Activated effector memory CD4-positive, alpha-beta T cell treated with Interleukin-2 at 50 U/mL for 16 hours (primary cell): ENCODE results near the gene MAEA.
A peak's percentile ranks its signal among the peaks of the same experiment; 100 is the strongest.

ENCODE experiments used
- DNase-seq: peaks from one replicate; pipeline ENCODE4 v3.0.0-alpha.2; 2020

MAEA gene

DNA sequence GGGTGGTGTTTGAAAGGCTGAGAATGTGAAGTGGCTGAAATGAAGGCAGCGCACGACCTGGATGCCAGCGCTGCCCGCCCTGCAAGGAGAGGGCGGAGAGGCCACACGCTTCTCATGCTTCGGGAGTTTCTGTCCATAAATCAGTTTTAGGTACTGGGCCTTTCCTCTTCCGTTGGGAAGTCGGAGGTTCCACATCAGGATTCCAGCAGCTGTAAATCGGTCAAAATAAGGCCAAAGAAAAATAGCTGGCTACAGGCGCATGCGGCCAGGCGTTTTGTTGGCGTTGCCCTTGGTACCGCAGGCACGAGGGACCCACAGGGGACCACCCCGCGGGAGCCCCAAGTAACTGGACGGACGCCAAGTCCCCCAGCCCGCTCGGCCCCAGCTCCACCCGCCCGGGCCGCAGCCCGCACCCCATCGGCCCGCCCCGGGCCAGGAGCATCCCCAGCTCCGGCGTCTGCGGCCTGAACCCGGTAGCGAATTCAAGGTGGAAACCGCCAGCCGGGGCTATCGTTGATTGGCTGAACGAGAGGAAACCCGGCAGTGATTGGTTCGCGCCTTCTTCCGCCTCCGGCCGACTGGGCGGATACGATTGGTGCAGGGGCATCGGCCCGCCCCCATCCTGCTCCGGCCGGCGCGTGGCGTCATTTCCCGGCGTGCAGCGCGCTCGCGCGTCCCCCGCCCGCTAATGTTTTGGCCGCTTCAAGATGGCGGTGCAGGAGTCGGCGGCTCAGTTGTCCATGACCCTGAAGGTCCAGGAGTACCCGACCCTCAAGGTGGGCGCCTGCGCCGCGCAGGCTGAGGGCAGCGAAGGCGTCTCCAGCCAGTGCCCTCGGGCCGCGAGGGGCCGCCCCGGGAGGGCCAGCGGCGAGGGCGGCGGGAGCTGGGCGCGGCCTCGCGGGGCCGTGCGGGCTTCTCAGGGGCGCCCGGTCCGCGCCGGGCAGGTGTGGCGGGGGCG, at the start of gene MAEA:
TSS of gene MAEA (plus strand) at position 685 of the 958 bp plus-strand sequence. CDS start at position 708, 23 bp downstream.
- DNase-seq, result peak; percentile 96

DNA sequence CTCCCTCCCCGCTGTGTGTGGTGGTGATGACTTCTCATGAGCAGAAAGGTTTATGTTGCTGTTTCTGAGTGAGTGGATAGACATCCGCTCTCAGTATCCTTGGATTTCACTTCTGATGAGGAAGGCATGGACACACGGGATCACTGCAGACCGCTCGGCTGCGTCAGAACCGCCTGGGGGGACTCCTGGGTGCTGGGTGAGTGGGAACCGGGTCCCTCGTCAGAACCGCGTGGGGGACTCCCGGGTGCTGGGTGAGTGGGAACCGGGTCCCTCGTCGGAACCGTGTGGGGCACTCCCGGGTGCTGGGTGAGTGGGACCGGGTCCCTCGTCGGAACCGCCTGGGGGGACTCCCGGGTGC, 49.8 kb upstream of the MAEA start:
- no peak for DNase-seq

DNA sequence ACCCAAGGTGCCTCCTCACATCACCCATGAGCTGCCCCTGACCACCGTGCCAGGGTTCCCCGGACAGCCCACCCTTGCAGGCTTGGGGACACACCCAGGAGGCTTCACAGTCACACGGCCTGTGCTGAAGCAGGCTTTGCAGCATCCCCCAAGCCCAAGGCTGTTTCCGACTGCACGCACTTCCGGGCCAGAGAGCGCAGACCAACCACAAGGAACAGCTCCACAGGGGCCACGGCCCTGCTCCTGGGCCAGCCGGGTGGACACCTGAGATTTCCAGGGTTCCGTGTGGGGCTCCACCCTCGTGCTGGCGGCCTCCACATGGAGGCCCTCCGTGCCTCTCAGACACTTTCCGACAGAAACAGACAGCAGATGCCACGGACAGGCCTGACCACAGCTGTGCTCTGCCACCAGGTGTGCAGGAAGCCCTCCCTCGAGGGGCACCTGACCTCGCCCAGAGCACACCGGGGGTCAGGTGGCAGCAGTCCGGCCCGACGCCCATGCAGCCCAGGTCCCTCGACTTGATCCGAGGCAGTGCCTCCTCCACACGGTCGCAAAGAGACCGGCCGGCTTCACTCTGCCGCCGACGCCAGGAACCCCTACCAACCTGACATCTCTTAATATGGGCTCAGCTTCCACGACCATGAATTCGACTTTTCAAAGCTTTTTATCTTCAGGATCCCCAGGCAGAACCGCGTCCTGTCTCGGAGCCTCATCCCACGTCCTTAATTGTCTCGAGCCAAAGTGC, 48.8 kb upstream of the MAEA start:
- no peak for DNase-seq

DNA sequence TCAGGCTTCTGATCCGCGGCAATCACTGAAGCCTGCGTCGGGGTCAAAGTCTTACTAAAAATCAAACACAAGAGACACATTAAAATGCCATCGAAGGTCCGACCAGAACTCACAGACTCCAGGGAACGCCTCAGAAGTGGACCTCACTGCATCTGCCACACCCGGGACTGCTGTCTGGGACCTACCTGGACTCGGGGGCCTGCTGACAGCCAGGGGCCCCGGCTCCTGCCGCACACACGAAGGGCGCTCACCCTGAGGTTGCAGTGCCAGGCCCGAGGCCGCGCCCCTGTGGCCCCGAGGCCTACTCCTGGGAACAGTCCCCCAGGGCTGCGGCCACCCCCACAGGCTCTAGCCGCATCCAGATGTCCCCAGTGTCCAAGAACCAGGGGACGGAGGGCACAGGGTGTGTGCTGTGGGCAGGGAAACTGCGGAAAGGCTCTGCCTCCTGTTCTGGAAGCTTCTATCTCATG, 48.2 kb upstream of the MAEA start:
- no peak for DNase-seq

DNA sequence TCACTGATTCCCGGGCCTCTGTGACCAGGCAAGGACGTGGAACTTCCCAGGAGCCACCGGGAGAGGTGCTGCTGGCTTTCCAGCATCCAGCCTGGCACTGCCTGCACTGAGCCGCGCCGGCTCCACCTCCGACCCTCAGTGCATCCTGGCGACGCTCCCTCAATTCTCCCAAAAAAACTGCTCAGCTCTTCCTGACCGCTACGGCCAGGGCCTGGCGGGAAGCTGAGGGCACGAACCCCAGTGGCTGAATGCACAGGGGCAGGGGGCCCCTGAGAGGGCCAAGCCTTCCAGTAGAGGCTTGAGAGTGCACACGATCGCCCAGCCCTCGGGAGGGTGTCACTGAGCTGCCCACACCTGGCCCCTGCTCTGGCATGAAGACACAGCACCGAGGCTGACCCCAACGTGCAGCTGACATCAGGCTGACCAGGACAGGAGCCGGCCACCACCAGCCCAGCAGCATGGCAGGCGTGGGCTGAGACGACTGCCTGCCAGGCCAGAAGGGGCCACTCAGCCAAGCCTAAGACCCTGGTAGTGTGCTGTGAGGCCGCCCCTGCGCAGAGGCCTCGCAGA, 47.7 kb upstream of the MAEA start:
- no peak for DNase-seq

DNA sequence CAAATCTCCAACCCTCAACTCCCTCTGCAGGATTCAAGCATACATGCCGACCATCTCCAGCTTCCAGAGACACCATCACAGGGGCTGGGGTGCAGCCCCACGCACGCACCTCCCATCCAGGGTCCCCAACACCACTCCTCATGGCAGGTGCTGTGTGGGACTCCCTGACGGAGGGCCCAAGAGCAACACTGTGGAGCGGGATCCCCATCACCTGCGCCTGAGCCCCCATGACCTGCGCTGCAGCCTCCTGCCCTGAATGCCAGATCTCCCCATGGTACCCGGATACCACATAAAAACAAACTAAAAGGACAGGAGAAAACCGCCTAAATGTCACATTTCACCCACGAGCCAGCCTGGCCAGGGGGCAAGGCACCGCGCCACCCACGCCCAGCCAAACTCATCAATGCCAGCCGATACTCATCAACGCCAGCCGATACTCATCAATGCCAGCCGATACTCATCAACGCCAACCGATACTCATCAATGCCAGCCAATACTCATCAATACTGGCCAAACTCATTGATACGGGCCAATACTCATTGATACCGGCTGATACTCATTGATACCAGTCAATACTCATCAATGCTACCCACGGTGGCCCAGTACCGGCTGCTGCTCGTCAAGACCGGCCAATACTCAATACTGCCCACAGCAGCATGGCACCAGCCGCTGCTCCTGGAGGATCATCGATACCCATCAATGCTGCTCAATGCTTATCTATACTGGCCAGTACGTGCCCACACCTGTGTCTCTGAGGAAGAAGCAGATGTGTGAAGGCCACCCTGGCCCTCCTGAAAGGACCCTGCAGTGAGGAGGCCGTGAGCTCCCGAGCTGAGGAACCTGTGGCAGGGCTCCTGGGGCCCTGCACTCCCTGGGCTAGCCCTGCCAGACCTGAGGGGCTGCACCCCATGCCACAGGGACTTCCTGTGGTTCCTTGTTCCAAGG, 46.9 kb upstream of the MAEA start:
- DNase-seq, result no peak

DNA sequence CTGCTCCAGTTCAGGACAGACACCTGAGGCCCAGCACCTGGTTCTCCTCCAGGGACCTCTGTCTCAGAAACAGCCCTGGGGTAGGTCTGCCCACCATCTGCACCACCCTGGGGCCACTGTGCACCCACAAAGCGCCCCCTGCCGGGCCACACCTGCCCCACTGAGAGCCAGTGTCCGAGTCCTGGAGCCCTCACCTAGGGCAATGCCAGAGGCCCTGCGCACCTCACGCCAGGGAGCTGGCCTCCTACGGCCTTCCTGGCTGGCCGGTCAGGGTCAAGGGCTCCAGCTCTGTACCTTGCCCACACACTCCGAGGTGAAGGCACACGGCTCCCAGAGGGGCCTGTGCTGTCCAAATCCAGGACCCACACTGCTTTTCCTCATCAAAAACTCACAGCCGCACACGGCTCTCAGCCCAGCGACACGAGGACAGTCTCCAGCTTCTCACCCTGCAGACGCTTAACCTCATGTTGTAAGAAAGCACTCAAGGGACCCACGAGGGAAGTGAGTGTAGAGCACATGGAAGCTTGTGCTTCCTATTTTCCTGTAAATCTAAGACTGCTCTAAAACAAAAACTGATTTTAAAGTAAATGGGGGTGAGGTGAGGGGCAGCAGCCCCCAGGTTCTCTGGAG, 46.1 kb upstream of the MAEA start:
- DNase-seq, result no peak

DNA sequence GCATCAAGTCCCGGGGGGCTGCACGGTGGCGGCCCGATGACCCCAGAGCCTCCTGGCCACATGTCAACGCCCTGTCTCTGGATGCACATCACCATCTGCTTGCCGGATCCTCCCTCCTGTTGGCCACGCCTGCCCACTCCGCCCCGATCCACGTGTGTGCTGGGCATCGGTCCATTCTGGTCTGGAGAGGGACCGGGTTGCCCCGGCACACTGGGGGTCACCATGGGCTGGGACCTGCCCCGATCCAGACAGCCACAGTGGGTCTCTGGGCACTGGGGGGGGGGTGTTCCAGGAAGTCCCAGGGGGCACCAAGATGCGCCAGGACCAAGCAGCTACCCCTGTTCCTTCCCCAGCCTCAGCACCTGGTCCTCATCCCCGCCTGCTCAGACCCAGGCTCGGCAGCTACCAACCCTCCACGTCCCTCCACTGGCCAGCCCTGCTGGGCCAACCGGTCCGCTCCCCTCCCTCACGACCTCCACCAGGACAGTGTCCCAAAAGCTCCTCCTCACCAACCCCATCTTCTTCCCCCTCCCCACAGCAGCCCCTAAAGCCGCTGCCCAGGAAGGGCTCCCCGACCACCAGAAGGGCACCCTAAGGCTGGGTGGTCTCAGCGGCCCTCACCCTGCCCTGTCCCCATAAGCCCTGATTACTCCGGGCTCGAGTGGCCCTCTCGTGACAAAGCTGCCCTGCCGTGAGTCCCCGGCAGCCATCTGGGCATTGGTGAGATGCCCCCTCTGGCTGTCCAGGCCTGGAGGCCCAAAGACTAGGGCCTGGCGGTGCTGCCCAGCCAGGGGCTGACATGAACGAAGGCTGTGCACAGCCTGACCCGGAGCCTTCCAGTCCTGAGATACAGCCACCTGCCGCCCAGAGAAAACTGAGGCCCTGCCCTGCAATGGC, 45.4 kb upstream of the MAEA start:
- DNase-seq, result no peak

DNA sequence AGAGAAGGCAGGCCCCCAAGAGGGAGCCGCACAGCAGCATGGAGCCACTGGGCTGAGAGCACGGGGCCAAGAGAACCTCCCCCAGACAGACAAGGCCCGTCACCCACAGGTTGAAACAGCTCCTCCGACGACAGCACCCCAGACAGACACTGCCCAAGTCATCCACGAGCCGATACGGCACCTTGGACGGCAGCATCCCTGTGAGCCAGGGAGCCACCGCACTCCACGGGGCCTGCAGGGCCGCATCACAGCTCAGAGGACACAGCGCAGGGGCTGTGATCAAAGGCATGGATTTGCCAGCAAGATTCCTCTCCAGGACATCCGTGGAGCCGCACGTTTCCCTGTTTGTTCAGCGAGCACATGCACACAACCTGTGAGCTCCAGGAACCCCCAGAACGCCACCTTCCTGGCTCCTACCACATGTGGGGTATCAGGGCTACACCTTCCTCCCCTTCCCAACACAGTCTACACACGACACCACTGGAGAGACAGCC, 44.7 kb upstream of the MAEA start:
- no peak for DNase-seq

DNA sequence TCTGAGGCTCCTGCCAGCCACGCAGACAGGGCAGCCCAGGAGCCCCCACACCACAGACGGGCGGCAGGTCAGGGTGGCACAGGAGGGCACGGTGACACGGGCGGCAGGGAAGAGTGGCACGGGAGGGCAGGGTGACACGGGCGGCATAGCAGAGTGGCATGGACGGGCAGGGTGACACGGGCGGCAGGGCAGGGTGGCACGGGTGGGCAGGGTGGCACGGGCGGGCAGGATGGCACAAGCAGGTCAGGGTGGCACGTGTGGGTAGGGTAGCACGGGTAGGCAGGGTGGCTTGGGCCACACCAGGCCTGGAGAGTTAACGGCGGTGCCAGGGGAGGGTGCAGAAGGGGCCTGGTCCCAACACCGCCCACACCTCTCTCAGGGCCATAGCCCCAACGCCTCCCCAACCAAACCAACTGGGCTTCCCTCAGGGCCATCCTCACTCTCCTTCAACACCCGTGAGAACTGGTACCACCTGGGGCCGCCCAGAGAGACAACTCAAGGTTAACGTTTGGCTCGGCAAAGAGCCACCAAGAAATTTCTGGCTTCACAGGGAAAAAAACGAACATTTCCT, 44.1 kb upstream of the MAEA start:
- no peak for DNase-seq

DNA sequence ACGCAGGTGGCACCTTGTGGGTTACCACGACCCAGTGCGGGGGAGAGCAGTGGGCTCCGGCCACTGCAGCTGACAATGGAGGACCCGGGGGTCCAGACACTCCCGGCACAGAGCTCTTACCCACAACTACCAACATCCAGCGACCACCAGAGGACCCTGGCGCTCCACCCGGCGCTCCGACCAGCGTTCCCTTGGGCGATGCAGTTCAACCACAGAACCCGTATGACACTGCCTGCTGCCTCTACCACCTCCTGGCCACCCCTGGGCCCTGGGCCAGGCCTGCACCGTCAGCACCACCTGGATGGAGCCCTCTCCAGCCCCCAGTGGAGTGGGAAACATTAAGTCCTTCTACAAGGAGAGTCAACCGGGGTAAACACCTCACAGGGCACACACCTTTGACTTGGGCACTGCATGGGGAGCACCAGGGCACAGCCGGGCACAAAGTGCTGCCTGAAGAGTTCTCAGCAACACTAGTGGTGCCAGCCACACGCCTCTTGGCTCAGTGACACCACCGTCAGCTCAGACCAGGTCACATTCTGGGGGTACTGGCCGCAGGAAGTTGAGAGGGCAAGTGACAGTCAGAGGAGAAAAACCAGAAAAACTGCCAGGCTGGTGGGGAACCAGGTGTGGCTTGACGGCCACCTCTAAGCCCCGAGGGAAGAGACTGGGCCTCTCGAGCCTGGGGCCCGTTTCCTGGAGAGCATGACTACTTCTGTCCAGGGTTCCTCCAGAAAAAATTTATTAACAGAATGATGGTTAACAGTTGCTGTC, 43.4 kb upstream of the MAEA start:
- DNase-seq, result no peak

DNA sequence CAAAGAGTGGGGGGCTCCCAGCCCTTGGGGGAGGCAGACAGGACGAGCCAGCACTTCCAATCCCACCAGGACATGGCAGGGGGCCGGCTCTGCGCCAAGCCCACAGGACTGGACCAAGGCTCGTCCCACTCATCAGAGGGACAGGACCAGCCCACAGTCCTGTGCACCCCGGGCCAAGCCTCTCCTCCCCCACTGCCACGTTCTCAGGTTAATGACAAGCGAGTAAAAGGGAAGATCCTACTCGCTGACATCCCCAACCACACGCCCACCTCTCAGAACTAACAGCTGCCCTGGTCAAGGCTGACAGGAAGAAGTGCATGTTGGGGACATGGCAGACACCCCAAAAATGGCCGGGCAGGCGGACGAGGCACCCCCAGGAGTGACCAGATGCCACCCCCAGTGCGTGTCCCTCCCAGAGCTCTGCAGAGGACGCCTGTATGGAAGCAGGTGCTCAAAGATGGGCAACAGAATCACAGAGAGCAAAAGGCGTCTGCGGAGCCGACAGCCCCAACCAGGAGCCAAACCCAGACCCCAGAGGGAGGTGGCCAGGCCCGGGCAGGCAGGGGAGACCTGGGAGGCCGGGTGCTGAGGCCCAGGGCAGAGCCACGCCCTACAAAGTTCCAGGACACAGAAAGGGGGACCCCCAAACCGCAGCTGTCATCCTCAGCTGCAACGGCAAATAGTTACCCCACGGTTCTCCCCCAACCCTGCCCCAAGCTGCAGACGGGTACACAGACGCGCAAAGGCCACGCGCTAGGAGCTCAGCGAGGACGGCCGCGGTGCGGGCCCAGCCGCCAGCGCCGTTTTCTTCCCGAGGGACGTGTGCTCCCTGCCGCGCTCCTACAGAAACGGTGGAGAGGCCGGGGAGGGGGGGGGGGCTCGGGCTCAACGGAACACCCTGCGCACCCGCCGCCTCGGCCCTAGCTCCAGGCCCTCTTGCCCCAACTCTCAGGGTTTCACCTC, 42.5 kb upstream of the MAEA start:
- DNase-seq, result no peak

DNA sequence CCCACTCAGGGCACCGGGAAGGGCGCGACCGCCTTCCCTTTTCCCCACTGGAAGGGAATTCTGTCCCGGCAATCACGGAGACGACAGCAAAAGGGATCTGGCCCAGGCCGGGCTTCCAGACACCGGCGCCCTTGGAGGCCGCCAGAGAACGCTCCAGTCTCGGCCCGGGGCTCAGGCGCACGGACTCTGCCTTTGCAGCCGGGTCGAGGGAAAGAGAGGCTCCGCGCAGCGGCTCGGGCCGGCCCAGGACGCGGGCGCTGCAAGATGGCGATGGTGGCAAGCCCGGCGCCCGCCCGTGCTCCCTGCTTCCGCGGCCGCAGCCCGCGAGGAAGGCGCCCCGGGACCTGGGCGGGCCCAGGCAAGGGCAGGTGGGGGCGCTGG, 41.8 kb upstream of the MAEA start:
- no peak for DNase-seq

DNA sequence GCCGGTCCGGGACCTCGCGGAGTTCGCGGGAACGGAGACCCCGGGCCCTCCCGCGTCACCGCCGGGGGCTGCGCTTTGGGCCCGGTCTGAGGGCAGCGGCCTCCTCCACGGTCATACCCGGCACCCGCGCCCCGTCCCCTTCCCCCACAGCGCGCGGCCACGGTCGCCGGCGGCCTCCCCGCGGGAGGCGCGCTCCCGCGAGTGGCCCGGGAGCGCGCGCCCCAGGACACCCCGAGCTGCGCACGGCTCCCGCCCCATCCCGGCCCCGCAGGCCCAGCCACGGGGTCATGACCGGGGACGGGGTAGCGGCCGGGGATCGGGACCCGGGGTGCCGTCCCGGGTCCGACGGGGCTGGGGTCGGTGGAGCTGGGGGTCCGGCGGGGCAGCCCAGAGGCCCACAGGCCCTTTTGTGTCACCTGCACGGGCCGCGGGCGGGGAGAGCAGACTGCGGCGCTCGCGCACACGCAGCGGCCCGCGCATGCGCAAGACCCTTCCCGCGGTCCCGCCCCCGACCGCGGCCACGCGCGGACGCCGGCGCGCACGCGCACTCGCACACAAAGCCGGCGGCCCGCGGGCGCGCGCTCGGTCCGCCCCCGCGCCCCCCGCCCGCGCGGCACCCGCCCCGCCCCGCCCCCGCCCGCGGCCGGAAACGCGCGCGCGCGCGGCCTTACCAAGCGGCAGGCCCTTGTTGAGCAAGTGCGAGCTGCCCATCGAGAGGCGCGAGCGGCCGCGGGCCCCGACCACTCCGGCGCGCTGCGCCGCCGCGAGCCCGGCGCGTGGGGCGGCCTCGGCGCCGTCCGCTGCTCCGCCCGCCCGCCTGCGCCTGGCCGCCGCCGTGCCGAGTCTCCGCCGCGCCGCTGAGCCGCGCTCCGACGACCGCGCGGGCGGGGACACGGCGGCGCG, 41.2 kb upstream of the MAEA start, which contains the start of gene CTBP1:
TSS of gene CTBP1 (minus strand) at position 886 of the 903 bp plus-strand sequence. CDS start 7,799 bp downstream, outside the sequence.
- peak; percentile 81 for DNase-seq

DNA sequence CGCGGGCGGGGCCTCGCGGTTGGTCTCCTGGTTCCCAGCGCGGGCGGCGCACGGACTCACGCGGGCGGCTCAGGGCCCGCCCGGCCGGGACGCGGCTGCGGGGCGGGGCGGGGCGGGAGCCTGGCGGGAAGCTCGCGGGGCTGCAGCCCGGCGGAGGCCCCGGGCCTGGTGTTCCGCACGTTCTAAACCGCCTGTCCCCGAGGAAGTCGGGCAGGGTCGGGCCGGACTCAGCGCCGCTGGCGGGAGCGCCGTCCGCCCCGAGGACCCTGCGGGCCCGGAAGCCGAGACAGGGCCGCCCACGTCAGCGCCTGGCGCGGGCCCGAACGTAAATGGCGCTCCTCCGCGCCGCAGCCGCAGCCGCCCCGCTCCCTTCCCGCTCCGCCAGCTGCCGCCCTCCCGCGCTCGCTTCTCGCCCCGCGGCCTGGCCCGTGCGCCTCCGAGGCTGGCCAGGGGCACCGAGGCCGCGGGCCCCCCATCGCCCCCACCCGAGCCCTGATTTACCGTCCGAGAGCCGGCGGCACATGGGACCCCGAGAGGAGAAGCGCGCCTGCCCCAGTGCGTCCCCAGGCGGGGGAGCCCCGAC, 40.5 kb upstream of the MAEA start:
- peak; percentile 81 for DNase-seq

DNA sequence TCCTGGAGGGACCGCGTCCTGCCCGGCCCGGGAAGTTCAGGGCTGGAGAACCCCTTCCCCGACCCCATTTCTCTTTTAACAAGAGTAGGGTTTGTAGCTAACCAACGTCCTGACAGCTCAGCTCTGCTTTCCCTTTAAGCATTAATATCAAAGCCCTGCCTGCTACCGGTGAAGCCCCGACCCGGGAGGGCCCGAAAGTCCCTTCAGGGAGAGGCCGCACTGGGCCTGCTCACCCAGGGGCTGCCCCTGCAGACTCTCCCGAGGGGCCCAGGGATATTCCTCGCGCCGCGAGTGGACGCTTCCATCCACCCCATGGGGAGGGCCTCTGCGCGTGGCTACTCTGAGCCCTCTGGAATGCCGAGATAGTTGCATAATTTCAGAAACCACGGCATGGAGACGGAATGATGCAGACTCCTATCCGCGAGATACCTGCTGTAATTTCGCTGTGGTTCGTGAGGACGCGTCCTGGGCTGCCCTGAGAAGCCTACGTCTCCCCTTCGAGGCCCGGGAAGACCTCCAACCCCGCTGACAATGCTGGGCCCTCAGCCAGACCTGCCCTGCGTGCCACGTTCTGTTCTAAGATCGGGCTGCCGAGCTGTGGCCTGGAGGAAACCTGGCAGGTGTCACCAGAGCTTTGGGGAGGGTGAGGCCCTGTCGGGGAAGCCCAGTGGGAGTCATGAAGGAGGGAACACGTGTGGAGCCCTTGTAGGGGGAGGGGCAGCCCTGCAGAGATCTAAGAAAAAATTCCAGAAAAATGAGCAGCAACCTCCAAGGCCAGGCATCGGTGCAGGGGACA, 39.8 kb upstream of the MAEA start:
- DNase-seq, result no peak
